Transverse colon (tissue), 4 donors: ENCODE results near the gene NAALADL2. TPM values are rescaled to one million over a fixed set of nuclear protein-coding genes. Genes with fewer than 3 reads are reported as not detected.

Experiments used
- DNase-seq: peaks from one replicate; pipeline ENCODE4 v3.0.0-alpha.2; 2019
- H3K27ac ChIP-seq, 4 donors: fragments of 200-600 bp; sonication (generic); 2 replicates each; pipeline ENCODE4 v1.5.1; 2016 to 2018; ENCODE audit warnings: inconsistent platforms in 4 of 4
- H3K27me3 ChIP-seq: fragments of 200-600 bp; sonication (generic); 2 replicates; pipeline ENCODE4 v1.5.1; 2017; ENCODE audit warnings: inconsistent platforms
- H3K36me3 ChIP-seq, 4 donors: fragments of 200-600 bp; sonication (generic); 2 replicates each; pipeline ENCODE4 v1.5.1; 2017 to 2019; ENCODE audit warnings: inconsistent platforms in 4 of 4
- H3K4me1 ChIP-seq, 4 donors: fragments of 200-600 bp; sonication (generic); 2 replicates each; pipeline ENCODE4 v1.5.1; 2017 to 2020; ENCODE audit warnings: inconsistent platforms in 4 of 4
- H3K4me3 ChIP-seq, 4 donors: fragments of 200-600 bp; sonication (generic); 1 replicate in 1 of 4; 2 replicates in 3 of 4; pipeline versions ENCODE4 v1.5.1 to v1.6.1; 2017 to 2019; ENCODE audit warnings: inconsistent platforms in 4 of 4
- H3K9me3 ChIP-seq, 2 donors: fragments of 200-600 bp; sonication (generic); 2 replicates each; pipeline ENCODE4 v1.5.1; 2017 to 2019; ENCODE audit warnings: inconsistent platforms in 2 of 2
- EP300 ChIP-seq: sonication (generic); formaldehyde crosslinking; IDR thresholded peaks from one replicate; pipeline ENCODE4 v1.6.1; 2017; ENCODE audit warnings: antibody characterized with exemption, low read depth
- POLR2A ChIP-seq: fragments of 450-650 bp; IDR thresholded peaks from one replicate; pipeline ENCODE4 v1.6.1; 2016; ENCODE audit warnings: antibody characterized with exemption, mild to moderate bottlenecking, moderate library complexity
- POLR2AphosphoS5 ChIP-seq, 3 donors: sonication (generic); formaldehyde crosslinking; IDR thresholded peaks; one replicate each; pipeline ENCODE4 v1.6.1; 2016; ENCODE audit warnings: antibody characterized with exemption in 3 of 3
- WGBS, 2 donors: methylation state at CpG; one replicate each; pipeline ENCODE4 v1.1.5; 2018; ENCODE audit warnings: low coverage in 1 of 2; 5-methylcytosine and 5-hydroxymethylcytosine counted together
- in situ Hi-C, 4 donors: fragments of 200-750 bp; cut with MboI; loops; one replicate each; pipeline versions ENCODE4 v1.15.0 to v1.15.1; 2017; ENCODE audit warnings: low sequenced_read_pairs in 3 of 4, low pct_ligation_motif_present in 1 of 4, low pct_unique_long_range_greater_than_20kb in 1 of 4
- intact Hi-C: fragments of 100-400 bp; cut with DNase I; formaldehyde crosslinking; loops from one replicate; pipeline ENCODE4 v1.15.1; 2023; ENCODE audit warnings: low total_unique reads
- total RNA-seq, 4 donors: library from RNA; depleted of rRNA; stranded (reverse); fragments of >200 nt; gene quantifications; one replicate each; pipeline ENCODE4 v1.1.0, GENCODE V29; 2016
- TF ChIP-seq, protein P1 (sequence below), 5 experiments: fragments of 200-600 bp in 3 of 5; fragments of 450-650 bp in 2 of 5; sonication (generic) in 3 of 5; IDR thresholded peaks; 1 replicate in 2 of 5; 2 replicates in 3 of 5; pipeline ENCODE4 v1.5.1; 2016 to 2017; ENCODE audit warnings: antibody characterized with exemption in 5 of 5, inconsistent platforms in 3 of 5, mild to moderate bottlenecking in 2 of 5, moderate library complexity in 1 of 5

NAALADL2 gene
- total RNA-seq, 4 donors from 2014 or later, result 10.1 to 22.7 (median 15.1) TPM

DNA sequence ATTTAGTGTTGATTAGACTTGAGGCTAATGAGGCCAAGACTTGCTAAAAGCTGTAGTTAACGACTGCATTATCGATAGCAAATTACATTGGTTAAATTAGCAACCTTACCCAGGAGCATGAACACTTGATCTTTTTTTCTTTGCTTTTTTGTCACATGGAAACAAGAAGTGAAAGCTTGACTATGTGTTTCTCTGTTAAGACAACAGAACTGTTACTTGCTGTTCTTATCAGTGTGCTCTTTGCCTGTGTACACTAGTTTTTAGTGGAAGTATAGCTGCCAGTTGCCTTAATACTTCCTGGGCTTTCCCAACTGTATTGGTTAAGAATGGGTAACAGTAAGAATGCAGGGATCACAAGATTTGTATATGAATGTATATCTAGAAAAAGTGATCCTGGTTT lies 625.5 kb downstream of the NAALADL2 start:
- DNase-seq, result no peak
- intact Hi-C loops, result no loop called here
- H3K27ac ChIP-seq, result no peak overlapping the region
- H3K4me3 ChIP-seq, result no peak overlapping the region
- TF ChIP-seq POLR2AphosphoS5 (IDR thresholded peaks at IDR 0.05), result no peak
- TF ChIP-seq, protein P1, sequence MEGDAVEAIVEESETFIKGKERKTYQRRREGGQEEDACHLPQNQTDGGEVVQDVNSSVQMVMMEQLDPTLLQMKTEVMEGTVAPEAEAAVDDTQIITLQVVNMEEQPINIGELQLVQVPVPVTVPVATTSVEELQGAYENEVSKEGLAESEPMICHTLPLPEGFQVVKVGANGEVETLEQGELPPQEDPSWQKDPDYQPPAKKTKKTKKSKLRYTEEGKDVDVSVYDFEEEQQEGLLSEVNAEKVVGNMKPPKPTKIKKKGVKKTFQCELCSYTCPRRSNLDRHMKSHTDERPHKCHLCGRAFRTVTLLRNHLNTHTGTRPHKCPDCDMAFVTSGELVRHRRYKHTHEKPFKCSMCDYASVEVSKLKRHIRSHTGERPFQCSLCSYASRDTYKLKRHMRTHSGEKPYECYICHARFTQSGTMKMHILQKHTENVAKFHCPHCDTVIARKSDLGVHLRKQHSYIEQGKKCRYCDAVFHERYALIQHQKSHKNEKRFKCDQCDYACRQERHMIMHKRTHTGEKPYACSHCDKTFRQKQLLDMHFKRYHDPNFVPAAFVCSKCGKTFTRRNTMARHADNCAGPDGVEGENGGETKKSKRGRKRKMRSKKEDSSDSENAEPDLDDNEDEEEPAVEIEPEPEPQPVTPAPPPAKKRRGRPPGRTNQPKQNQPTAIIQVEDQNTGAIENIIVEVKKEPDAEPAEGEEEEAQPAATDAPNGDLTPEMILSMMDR (IDR thresholded peaks at IDR 0.05), result no peak
- no peak for TF ChIP-seq EP300
- no peak for TF ChIP-seq POLR2A
- WGBS, 2 donors, result 72 to 97% methylated on average over 2 of the region's 2 CpGs
- no peaks in the 10 kb centered on the region for H3K36me3 ChIP-seq
- in situ Hi-C loops, result no loop called here
- H3K27me3 ChIP-seq, result no peaks in the 10 kb centered on the region
- H3K4me1 ChIP-seq, result no peaks in the 10 kb centered on the region
- H3K9me3 ChIP-seq, result no peaks in the 10 kb centered on the region

DNA sequence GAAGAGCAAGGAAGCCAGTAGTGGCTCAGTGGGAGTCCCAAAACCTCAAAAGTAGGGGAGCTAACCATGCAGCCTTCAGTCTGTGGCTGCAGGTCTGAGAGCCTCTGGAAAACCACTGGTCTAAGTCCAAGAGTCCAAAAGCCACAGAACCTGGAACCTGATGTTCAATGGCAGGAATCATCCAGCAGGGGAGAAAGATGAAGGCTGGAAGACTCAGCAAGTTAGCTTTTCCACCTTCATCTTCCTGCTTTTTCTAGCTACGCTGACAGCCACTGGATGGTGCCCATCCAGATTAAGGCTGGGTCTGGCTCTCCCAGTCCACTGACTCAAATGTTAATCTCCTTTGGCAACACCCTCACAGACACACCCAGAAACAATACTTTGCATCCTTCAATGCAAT lies 626.3 kb downstream of the NAALADL2 start:
- no peaks in the 10 kb centered on the region for H3K36me3 ChIP-seq
- no peaks in the 10 kb centered on the region for H3K27me3 ChIP-seq
- in situ Hi-C loops, result no loop called here
- TF ChIP-seq, protein P1 (IDR thresholded peaks at IDR 0.05), result no peak
- no peak for TF ChIP-seq EP300
- no peak for TF ChIP-seq POLR2AphosphoS5 (IDR thresholded peaks at IDR 0.05)
- TF ChIP-seq POLR2A, result no peak
- 87% methylated on average over 1 of the region's 1 CpG; no CpG with 5 or more reads in 1 of the 2 donors for WGBS, 2 donors
- H3K4me1 ChIP-seq, result no peaks in the 10 kb centered on the region
- no peaks in the 10 kb centered on the region for H3K9me3 ChIP-seq
- intact Hi-C loops, result no loop called here
- no peak overlapping the region for H3K4me3 ChIP-seq
- no peak overlapping the region for H3K27ac ChIP-seq
- DNase-seq, result no peak

- no peaks in the 10 kb centered on the region for H3K9me3 ChIP-seq
- in situ Hi-C loops, result no loop called here
- no peaks in the 10 kb centered on the region for H3K27me3 ChIP-seq
- no peak for DNase-seq
- no peaks in the 10 kb centered on the region for H3K36me3 ChIP-seq
- no peak overlapping the region for H3K27ac ChIP-seq
- WGBS, 2 donors, result 55 to 78% methylated on average over 6 of the region's 6 CpGs
- intact Hi-C loops, result no loop called here
- H3K4me1 ChIP-seq, result no peaks in the 10 kb centered on the region
- no peak overlapping the region for H3K4me3 ChIP-seq
- TF ChIP-seq POLR2A (no peak), EP300 (no peak), POLR2AphosphoS5 (IDR thresholded peaks at IDR 0.05) (no peak)
- TF ChIP-seq, protein P1 (IDR thresholded peaks at IDR 0.05), result no peak
Observed at GRCh38 chr3:175486255-175486654, 627.1 kb downstream of the NAALADL2 start.

DNA sequence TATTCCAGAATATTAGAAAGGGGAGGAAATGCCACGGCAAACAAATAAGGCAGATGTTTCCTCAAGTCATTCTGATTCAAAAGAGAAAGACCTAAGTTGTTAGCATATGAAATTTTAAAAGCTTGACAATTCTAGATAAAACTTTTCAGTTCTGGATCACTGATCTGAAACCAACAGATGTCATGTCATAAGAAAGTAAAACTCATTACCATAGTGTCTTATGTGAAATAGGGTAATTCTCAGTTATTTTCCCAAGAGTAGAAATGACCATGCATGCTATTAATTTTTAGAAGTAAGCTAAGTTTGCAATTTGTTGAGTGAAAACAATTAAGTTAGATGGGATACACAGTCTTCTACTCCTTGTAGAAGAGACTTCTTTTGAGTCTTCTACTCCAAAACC lies 630.3 kb downstream of the NAALADL2 start:
- TF ChIP-seq POLR2AphosphoS5 (IDR thresholded peaks at IDR 0.05) (no peak), EP300 (no peak), POLR2A (no peak)
- TF ChIP-seq, protein P1 (IDR thresholded peaks at IDR 0.05), result no peak
- Histone ChIP-seq H3K4me1 (no peaks in the 10 kb centered on the region), H3K27ac (no peak overlapping the region), H3K9me3 (no peaks in the 10 kb centered on the region), H3K36me3 (no peaks in the 10 kb centered on the region), H3K4me3 (no peak overlapping the region), H3K27me3 (no peaks in the 10 kb centered on the region)
- no peak for DNase-seq
- WGBS, 2 donors, result 77 to 88% methylated on average over 1 of the region's 1 CpG
- in situ Hi-C loops, result no loop called here
- intact Hi-C loops, result no loop called here
